Endothelial cell (in vitro differentiated cells): ENCODE results near the gene SLC25A17. TPM values are rescaled to one million over a fixed set of nuclear protein-coding genes. Genes with fewer than 3 reads are reported as not detected.
"Not testable (repeated sequence)": the region's sequence is repeated elsewhere in the genome, so short reads cannot be mapped to it uniquely, and the experiment has no call there.

Experiments used
- DNase-seq: peaks from one replicate; pipeline ENCODE4 v3.0.0; 2021; ENCODE audit warnings: low spot score
- H3K27ac Mint-ChIP-seq: one replicate; pipeline ENCODE4 v1.8.0; 2021; ENCODE audit warnings: mixed read lengths, inconsistent platforms; ENCODE audit not compliant: unreplicated experiment
- H3K27me3 Mint-ChIP-seq: one replicate; pipeline ENCODE4 v1.8.0; 2021; ENCODE audit warnings: mild to moderate bottlenecking, moderate library complexity, mixed read lengths, inconsistent platforms; ENCODE audit not compliant: unreplicated experiment
- H3K36me3 Mint-ChIP-seq: one replicate; pipeline ENCODE4 v1.8.0; 2021; ENCODE audit warnings: mild to moderate bottlenecking, low read depth, mixed read lengths, inconsistent platforms; ENCODE audit not compliant: unreplicated experiment
- H3K4me1 Mint-ChIP-seq: one replicate; pipeline ENCODE4 v1.8.0; 2021; ENCODE audit warnings: mild to moderate bottlenecking, mixed read lengths, inconsistent platforms; ENCODE audit not compliant: unreplicated experiment
- H3K4me3 Mint-ChIP-seq: one replicate; pipeline ENCODE4 v1.8.0; 2021; ENCODE audit warnings: mild to moderate bottlenecking, mixed read lengths, inconsistent platforms; ENCODE audit not compliant: unreplicated experiment
- H3K9me3 Mint-ChIP-seq: one replicate; pipeline ENCODE4 v1.8.0; 2021; ENCODE audit warnings: mixed read lengths, inconsistent platforms; ENCODE audit not compliant: unreplicated experiment
- CTCF ChIP-seq: fragments of 200-600 bp; sonication (generic); IDR thresholded peaks from one replicate; pipeline ENCODE4 v1.5.0; 2021; ENCODE audit warnings: antibody characterized with exemption; ENCODE audit not compliant: unreplicated experiment
- total RNA-seq: library from RNA; stranded (reverse); fragmentation: NEBNext Ultra II Directional; extraction: Animal tissue kit (Norgen Biotek cat#: 25700); gene quantifications from one replicate; pipeline ENCODE4 v1.2.1, GENCODE V29; 2021; ENCODE audit not compliant: unreplicated experiment

SLC25A17 gene
- total RNA-seq, 1 donor from 2014 or later, result 18.1 TPM

GRCh38 chr22:40764763-40765441 lies 54.2 kb downstream of the SLC25A17 start:
- Mint-ChIP-seq H3K4me1 (no peaks in the 10 kb centered on the region), H3K9me3 (no peaks in the 10 kb centered on the region), H3K4me3 (no peak overlapping the region), H3K36me3 (no peaks in the 10 kb centered on the region), H3K27ac (no peak overlapping the region), H3K27me3 (no peaks in the 10 kb centered on the region)
- TF ChIP-seq CTCF, result no peak
- DNase-seq, result no peak

- no peak for DNase-seq
- H3K4me3 Mint-ChIP-seq, result no peak overlapping the region
- no peak overlapping the region for H3K27ac Mint-ChIP-seq
- H3K4me1 Mint-ChIP-seq, result no peaks in the 10 kb centered on the region
- H3K36me3 Mint-ChIP-seq, result no peaks in the 10 kb centered on the region
- TF ChIP-seq CTCF, result no peak
- no peaks in the 10 kb centered on the region for H3K9me3 Mint-ChIP-seq
- H3K27me3 Mint-ChIP-seq, result no peaks in the 10 kb centered on the region
Observed at GRCh38 chr22:40759294-40759840, 59.8 kb downstream of the SLC25A17 start.

- not testable (repeated sequence) for H3K9me3 Mint-ChIP-seq, H3K4me1 Mint-ChIP-seq, DNase-seq, H3K36me3 Mint-ChIP-seq, H3K4me3 Mint-ChIP-seq, H3K27me3 Mint-ChIP-seq, H3K27ac Mint-ChIP-seq
Observed at GRCh38 chr22:40758851-40759250, 60.3 kb downstream of the SLC25A17 start.

GRCh38 chr22:40758390-40758789 lies 60.8 kb downstream of the SLC25A17 start:
- Mint-ChIP-seq H3K27me3 (no peaks in the 10 kb centered on the region), H3K27ac (no peak overlapping the region), H3K4me1 (no peaks in the 10 kb centered on the region), H3K4me3 (no peak overlapping the region), H3K9me3 (no peaks in the 10 kb centered on the region), H3K36me3 (no peaks in the 10 kb centered on the region)
- no peak for TF ChIP-seq CTCF
- no peak for DNase-seq

GRCh38 chr22:40757071-40757470 lies 62.1 kb downstream of the SLC25A17 start:
- Mint-ChIP-seq H3K36me3 (no peaks in the 10 kb centered on the region), H3K27me3 (no peaks in the 10 kb centered on the region), H3K27ac (no peak overlapping the region), H3K4me1 (no peaks in the 10 kb centered on the region), H3K4me3 (no peak overlapping the region), H3K9me3 (no peaks in the 10 kb centered on the region)
- TF ChIP-seq CTCF, result no peak
- DNase-seq, result no peak
